Right atrium auricular region (tissue), 2 donors: Measurements from ENCODE around the gene MYH6. TPM values are rescaled to one million over a fixed set of nuclear protein-coding genes. Genes with fewer than 3 reads are reported as not detected.

Source experiments
- DNase-seq: peaks from one replicate; pipeline ENCODE4 v3.0.0-alpha.2; 2019; ENCODE audit warnings: low spot score
- H3K27ac ChIP-seq, 2 donors: fragments of 200-600 bp; sonication (generic); 1 replicate in 1 of 2; 2 replicates in 1 of 2; pipeline ENCODE4 v1.5.1; 2016 to 2019
- H3K27me3 ChIP-seq, 2 donors: fragments of 200-600 bp; sonication (generic); one replicate each; pipeline versions ENCODE4 v1.5.1 to v1.6.0; 2017 to 2019
- H3K36me3 ChIP-seq: fragments of 200-600 bp; sonication (generic); one replicate; pipeline ENCODE4 v1.5.1; 2016
- H3K4me1 ChIP-seq, 2 donors: fragments of 200-600 bp; sonication (generic); one replicate each; pipeline versions ENCODE4 v1.5.1 to v1.6.0; 2017 to 2019
- H3K4me3 ChIP-seq, 2 donors: fragments of 200-600 bp; sonication (generic); 1 replicate in 1 of 2; 2 replicates in 1 of 2; pipeline ENCODE4 v1.5.1; 2017 to 2019; ENCODE audit warnings: mild to moderate bottlenecking in 1 of 2, moderate library complexity in 1 of 2
- H3K9me3 ChIP-seq, 2 donors: fragments of 200-600 bp; sonication (generic); one replicate each; pipeline ENCODE4 v1.5.1; 2019
- total RNA-seq, 2 donors: library from RNA; depleted of rRNA; stranded (reverse); fragments of >200 nt; gene quantifications; one replicate each; pipeline ENCODE4 v1.1.0, GENCODE V29; 2016
- TF ChIP-seq, protein P1 (sequence below), 2 donors: fragments of 200-600 bp; sonication (generic); IDR thresholded peaks; one replicate each; pipeline ENCODE4 v1.5.1; 2019; ENCODE audit warnings: antibody characterized with exemption in 2 of 2

Gene MYH6
- total RNA-seq, 2 donors from 2014 or later = 8,253 to 13,240 TPM

DNA sequence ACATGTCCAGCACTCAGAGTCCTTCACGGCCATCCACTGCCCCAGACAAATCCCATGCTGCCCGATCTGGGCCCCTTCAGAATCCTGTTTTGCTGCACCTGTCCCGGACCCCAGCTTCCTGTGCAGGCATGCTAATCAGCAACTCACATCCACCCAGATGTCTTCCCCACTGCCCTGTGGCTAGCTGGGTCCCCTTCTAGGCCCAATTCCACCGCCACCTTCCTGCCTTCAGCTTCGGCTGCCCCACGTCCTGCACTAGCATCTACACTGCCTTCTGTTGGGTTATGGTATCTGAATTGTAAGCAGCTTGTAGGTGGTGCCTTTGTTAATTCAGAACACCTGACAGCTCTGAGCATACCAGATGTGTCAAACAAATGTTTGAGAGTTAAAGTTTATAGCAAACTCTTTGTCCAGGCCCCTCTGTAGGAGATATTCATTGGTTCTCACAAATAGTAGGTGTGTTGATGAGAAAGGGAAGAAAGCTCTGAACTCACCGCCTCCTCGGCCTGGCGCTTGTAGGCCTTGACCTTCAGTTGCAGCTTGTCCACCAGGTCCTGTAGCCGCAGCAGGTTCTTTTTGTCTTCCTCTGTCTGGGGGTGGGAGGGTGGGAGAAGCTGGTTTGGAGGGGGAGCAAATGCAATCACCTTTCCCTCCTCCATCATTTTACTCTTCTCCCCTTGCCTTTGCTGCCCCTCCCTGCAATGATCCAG, 25.2 kb downstream of the MYH6 start:
- Histone ChIP-seq H3K4me1 (no peaks in the 10 kb centered on the region), H3K27me3 (no peaks in the 10 kb centered on the region), H3K4me3 (no peak overlapping the region), H3K36me3 (peaks cover 67% of the 10 kb centered on the region), H3K27ac (no peak overlapping the region), H3K9me3 (no peaks in the 10 kb centered on the region)
- TF ChIP-seq, protein P1, sequence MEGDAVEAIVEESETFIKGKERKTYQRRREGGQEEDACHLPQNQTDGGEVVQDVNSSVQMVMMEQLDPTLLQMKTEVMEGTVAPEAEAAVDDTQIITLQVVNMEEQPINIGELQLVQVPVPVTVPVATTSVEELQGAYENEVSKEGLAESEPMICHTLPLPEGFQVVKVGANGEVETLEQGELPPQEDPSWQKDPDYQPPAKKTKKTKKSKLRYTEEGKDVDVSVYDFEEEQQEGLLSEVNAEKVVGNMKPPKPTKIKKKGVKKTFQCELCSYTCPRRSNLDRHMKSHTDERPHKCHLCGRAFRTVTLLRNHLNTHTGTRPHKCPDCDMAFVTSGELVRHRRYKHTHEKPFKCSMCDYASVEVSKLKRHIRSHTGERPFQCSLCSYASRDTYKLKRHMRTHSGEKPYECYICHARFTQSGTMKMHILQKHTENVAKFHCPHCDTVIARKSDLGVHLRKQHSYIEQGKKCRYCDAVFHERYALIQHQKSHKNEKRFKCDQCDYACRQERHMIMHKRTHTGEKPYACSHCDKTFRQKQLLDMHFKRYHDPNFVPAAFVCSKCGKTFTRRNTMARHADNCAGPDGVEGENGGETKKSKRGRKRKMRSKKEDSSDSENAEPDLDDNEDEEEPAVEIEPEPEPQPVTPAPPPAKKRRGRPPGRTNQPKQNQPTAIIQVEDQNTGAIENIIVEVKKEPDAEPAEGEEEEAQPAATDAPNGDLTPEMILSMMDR (IDR thresholded peaks at IDR 0.05) = no peak
- DNase-seq = no peak

DNA sequence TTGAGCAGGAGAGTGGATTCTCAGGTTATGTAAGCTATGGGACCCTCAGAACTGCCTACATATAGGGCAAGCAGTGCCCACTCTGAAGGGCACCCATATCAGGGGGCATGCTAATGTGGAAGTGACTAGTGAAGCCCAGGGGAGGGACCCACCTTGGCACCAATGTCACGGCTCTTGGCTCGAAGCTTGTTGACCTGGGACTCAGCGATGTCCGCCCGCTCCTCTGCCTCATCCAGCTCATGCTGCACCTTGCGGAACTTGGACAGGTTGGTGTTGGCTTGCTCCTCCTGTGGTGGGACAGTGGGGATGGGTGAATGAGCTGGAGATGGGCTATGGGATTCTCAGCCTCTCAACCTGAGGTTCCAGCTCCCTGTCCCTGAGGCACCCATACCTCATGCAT, 25.8 kb downstream of the MYH6 start:
- TF ChIP-seq, protein P1 (IDR thresholded peaks at IDR 0.05) = no peak
- H3K9me3 ChIP-seq = no peaks in the 10 kb centered on the region
- H3K4me3 ChIP-seq = no peak overlapping the region
- no peaks in the 10 kb centered on the region for H3K27me3 ChIP-seq
- H3K27ac ChIP-seq = peak overlapping the region; percentile 6 to 26
- H3K4me1 ChIP-seq = no peaks in the 10 kb centered on the region
- no peak for DNase-seq
- peaks cover 61% of the 10 kb centered on the region for H3K36me3 ChIP-seq

DNA sequence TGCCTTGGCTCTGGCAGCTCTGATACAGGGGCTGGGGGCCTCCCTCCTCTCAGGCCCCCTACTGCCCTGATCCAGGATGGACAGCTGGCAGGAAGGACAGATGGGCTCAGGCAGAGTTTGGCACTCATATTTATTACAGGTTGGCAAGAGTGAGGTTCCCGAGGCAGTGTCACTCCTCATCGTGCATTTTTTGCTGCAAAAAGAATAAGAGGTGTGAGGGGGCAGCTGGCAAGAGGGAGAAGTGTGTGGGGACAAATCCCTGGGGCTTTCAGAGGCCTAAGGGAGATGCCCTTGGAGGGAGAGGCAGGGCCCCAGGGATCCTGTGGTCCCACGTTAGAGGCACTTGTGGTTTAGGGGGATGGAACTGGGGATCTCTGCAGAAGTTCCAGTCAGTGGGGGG, 26.2 kb downstream of the MYH6 start:
- TF ChIP-seq, protein P1 (IDR thresholded peaks at IDR 0.05) = no peak
- DNase-seq = no peak
- no peaks in the 10 kb centered on the region for H3K4me1 ChIP-seq
- H3K9me3 ChIP-seq = no peaks in the 10 kb centered on the region
- H3K27ac ChIP-seq = peak overlapping the region; percentile 6 to 26
- H3K4me3 ChIP-seq = no peak overlapping the region
- no peaks in the 10 kb centered on the region for H3K27me3 ChIP-seq
- H3K36me3 ChIP-seq = peaks cover 57% of the 10 kb centered on the region

DNA sequence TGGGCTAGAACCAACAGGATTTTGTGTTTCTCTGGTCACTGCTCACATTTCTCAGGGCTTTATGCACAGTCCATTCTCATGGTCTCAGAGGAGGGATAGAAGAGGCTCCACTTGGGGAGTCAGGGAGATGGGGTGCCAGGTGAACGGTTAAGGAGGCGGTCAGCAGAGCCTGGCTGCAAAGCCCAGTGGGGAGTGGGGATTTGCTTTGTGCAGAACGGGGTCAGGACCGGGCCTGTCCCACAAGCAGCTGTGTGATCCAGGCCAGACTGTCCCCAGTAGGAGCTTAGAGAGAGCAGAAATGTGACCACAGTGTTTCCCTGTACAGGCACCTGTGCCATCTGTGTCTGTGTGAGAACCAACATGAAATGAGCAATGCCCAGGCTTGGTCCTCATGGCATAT, 27.1 kb downstream of the MYH6 start:
- H3K27ac ChIP-seq = peak overlapping the region in 1 of 2 donors; percentile 8
- DNase-seq = no peak
- no peaks in the 10 kb centered on the region for H3K27me3 ChIP-seq
- H3K4me1 ChIP-seq = no peaks in the 10 kb centered on the region
- H3K4me3 ChIP-seq = no peak overlapping the region
- TF ChIP-seq, protein P1 (IDR thresholded peaks at IDR 0.05) = no peak
- no peaks in the 10 kb centered on the region for H3K9me3 ChIP-seq
- peaks cover 48% of the 10 kb centered on the region for H3K36me3 ChIP-seq

DNA sequence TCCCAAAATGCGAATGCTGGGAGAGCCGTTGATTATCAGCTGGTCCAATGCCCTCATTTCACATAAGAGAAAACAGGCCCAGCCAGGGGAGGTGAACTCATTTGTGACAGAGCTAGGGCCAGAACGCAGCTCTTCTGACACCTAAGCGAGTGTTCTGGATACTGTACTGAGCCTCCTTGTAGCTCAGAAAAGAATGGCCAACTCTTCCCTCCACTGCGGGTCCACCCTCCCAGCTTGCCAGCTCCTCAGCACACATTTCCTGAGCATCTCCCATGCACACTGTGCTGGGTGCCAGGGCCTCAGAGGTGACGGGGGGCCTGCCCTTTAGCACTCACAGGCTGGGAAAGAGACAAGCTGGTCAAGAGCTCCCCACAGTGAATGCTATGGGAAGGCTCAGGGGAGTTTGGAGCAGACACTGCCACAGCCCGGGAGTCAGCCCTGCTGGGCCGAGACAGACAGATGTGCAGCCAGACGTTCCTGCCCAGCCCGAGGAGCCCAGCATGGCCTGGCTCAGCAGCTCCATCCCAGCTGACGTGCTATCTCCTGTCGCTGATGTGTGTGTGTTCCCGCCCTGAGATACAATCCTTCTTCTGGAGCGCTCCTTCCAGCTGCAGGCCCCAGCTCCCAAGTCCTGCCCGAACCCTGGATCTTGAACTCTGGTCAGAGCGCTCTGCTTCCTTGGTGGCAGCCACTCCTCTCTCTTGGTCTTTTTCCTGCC, 27.7 kb downstream of the MYH6 start:
- H3K27ac ChIP-seq = peak overlapping the region in 1 of 2 donors; percentile 8
- TF ChIP-seq, protein P1 (IDR thresholded peaks at IDR 0.05) = no peak
- H3K9me3 ChIP-seq = no peaks in the 10 kb centered on the region
- H3K4me1 ChIP-seq = no peaks in the 10 kb centered on the region
- H3K36me3 ChIP-seq = peaks cover 42% of the 10 kb centered on the region
- no peak overlapping the region for H3K4me3 ChIP-seq
- no peak for DNase-seq
- H3K27me3 ChIP-seq = no peaks in the 10 kb centered on the region
